Activated CD4-positive, CD25-positive, alpha-beta regulatory T cell treated with anti-CD3 and anti-CD28 coated beads, Interleukin-2, amount 50 U/mL, for 72 hours (primary cell): ENCODE data around the gene AHCYL2.
"Not testable (repeated sequence)": the region's sequence is repeated elsewhere in the genome, so short reads cannot be mapped to it uniquely, and the experiment has no call there.

Experiments
- DNase-seq: peaks from one replicate; pipeline ENCODE4 v3.0.0; 2021

The AHCYL2 gene

DNA sequence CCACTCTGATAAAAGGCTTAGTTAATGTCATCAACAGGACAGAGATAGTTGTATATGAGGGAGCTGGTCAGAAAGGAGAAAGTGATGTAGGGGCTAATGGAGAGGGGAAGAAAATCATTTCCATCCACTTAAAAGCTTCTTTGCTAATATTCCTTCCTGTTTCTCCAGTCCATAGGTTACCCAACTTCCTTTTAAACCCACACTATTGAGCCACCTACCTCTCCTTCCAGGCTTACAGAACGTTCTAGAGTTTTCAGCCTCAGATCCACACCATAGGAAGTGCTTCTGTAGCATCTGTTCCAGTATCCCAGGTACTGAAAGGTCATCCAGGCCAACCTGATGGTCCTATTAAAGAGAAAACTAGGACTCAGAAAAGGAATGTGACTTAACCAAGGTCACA lies 237.6 kb downstream of the AHCYL2 start:
- no peak for DNase-seq

DNA sequence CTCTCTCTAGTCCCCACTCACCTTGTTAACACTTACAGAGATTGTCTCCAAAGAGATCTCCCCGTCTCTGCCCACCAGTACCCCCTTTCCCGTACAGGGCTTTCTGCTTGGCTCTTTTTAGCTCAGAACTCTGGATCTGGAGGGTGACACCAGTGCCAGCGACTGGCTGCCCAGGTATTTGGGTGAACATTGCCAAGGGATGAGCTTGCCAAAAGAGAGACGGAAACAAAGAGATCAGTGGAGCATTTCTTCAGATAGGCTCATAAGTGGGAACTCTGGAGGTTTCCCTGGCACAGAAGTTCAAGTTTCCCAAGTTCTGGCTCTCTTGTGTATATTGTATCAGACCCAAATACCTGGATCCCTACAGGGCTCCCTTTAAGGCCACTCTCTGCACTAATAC lies 239.4 kb downstream of the AHCYL2 start:
- no peak for DNase-seq

GRCh38 chr7:129465080-129465479 lies 240.2 kb downstream of the AHCYL2 start:
- DNase-seq = no peak

DNA sequence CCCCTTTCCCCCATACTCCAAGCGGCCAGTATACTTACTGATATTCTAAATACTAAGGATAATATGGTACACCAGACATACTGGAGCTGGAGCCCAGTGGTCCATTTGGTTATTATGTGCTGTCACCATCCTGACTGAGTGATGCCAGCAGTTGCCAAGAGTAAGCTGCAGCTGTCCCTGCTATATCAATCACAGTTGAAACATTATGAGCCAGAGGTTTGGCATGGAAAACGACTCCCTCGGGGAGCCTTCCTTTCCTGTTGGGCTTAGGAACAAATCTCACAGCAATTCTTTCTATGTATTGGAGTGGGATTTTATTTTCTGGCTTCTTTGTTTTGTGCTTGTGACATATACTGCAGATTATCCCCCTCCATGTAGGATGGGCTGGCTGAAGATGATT lies 242.0 kb downstream of the AHCYL2 start:
- no peak for DNase-seq

GRCh38 chr7:129468087-129468486 lies 243.3 kb downstream of the AHCYL2 start:
- DNase-seq = no peak

DNA sequence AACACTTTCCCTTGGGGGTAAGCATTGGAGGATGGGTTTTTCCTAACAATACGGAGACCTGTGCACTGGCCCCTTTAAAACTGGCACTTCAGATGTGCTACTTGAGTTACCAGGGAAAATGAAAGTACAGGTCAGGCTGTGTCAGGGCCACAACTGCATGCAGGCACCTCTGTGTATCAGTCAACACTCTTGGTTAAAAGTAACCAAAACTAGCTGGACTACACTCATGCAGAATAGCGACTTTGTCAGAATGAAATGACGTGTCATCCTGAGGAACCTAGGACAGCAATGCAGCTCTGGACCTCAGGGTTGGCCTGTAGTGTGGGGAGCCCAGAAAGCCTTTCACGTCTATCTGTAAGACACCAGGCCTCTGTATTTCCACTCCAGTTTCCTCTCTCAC lies 243.7 kb downstream of the AHCYL2 start:
- no peak for DNase-seq

GRCh38 chr7:129469930-129470329 lies 245.1 kb downstream of the AHCYL2 start:
- no peak for DNase-seq

- no peak for DNase-seq
These were observed 245.6 kb downstream of the AHCYL2 start for GRCh38 chr7:129470411-129470810.

GRCh38 chr7:129471402-129471827 lies 246.6 kb downstream of the AHCYL2 start:
- DNase-seq = no peak

DNA sequence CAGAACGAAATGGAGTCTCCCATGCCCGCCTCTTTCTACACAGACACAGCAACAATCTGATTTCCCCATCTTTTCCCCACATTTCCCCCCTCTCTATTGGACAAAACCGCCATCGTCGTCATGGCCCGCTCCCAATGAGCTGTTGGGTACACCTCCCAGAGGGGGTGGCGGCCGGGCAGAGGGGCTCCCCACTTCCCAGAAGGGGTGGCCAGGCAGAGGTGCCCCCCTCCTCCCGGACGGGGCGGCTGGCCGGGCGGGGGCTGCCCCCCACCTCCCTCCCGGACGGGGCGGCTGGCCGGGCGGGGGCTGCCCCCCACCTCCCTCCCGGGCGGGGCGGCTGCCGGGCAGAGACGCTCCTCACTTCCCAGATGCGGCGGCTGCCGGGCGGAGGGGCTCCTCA lies 251.1 kb downstream of the AHCYL2 start:
- not testable (repeated sequence) for DNase-seq

GRCh38 chr7:129476398-129476797 lies 251.6 kb downstream of the AHCYL2 start:
- not testable (repeated sequence) for DNase-seq
